NCI-H2227 treated with DMSO at 0.1 percent for 48 hours (cell line): ENCODE data around the gene LIG4.

Experiments
- DNase-seq: peaks from one replicate; lab custom pipeline; 2025; lab: John Stamatoyannopoulos, UW

LIG4 gene

GRCh38 chr13:108194435-108194936, 20.9 kb downstream of the LIG4 start:
- no peak for DNase-seq

GRCh38 chr13:108193806-108194205, 21.5 kb downstream of the LIG4 start:
- no peak for DNase-seq

- no peak for DNase-seq
Observed at GRCh38 chr13:108190897-108191296, 24.4 kb downstream of the LIG4 start.

- no peak for DNase-seq
Observed at GRCh38 chr13:108188260-108188659, 27.1 kb downstream of the LIG4 start.

GRCh38 chr13:108185223-108185622, 30.1 kb downstream of the LIG4 start:
- no peak for DNase-seq

GRCh38 chr13:108182652-108183051, 32.7 kb downstream of the LIG4 start:
- no peak for DNase-seq

- no peak for DNase-seq
Observed at GRCh38 chr13:108178078-108178477, 37.3 kb downstream of the LIG4 start.

- DNase-seq, result no peak
Observed at GRCh38 chr13:108176685-108177274, 38.6 kb downstream of the LIG4 start.

GRCh38 chr13:108168929-108169328, 46.4 kb downstream of the LIG4 start:
- no peak for DNase-seq

- no peak for DNase-seq
Observed at GRCh38 chr13:108166078-108166477, 49.3 kb downstream of the LIG4 start.

GRCh38 chr13:108158746-108159145, 56.6 kb downstream of the LIG4 start:
- no peak for DNase-seq
